K562 (cell line): Measurements from ENCODE around the gene TUBA8. TPM values are rescaled to one million over a fixed set of nuclear protein-coding genes. Genes with fewer than 3 reads are reported as not detected.

Source experiments
- ATAC-seq: fragments of 200-7000 bp; cut with Tn5 transposase; 3 replicates; pipeline ENCODE4 v1.9.1; 2020; ENCODE audit warnings: moderate library complexity
- BruUV-seq: library from RNA; stranded (reverse); fragments of 400-500 nt; replicated peaks from 2 replicates; lab custom pipeline; 2021; lab: Mats Ljungman, UMichigan
- CTCF ChIA-PET: fragments of 300-600 bp; formaldehyde crosslinking; extraction: SDS; loops from one replicate; lab custom pipeline; 2021; ENCODE audit warnings: low intra/inter-chr PET ratio; lab: Yijun Ruan, JAX
- POLR2A ChIA-PET: fragments of 300-600, 350-650 bp; sonication (Branson Sonifier 250); formaldehyde crosslinking; extraction: SDS; loops from one replicate; lab custom pipeline; 2021; ENCODE audit warnings: antibody characterized with exemption, inconsistent platforms; lab: Yijun Ruan, JAX
- DNase-seq, 4 experiments: peaks; one replicate each; pipeline versions ENCODE4 v3.0.0 to v3.0.0-alpha.2; 2011 to 2018; ENCODE audit warnings: low spot score in 3 of 4, mixed read lengths in 3 of 4; ENCODE audit errors: extremely low read depth in 1 of 4
- FAIRE-seq: peaks from 2 replicates; lab custom pipeline; 2011; peaks lifted over from hg19 to GRCh38; lab: Jason Lieb, UNC
- H2AFZ ChIP-seq: 2 replicates; pipeline ENCODE4 v1.6.0; 2011; ENCODE audit warnings: low read depth, low read length, control low read depth, inconsistent platforms
- H3K27ac ChIP-seq: fragments of 200-600 bp; 3 replicates; pipeline ENCODE4 v1.8.0; 2011; ENCODE audit warnings: low read depth, mild to moderate bottlenecking, control low read depth, inconsistent platforms, low read length, moderate library complexity, mixed read lengths; ENCODE audit errors: extremely low read depth
- H3K27me3 ChIP-seq, 2 experiments: fragments of 300-600 bp in 1 of 2; 2 replicates in 1 of 2; 3 replicates in 1 of 2; pipeline versions ENCODE4 v1.6.0 to v1.8.0; 2011; ENCODE audit warnings: inconsistent platforms in 2 of 2, low read length in 2 of 2, mild to moderate bottlenecking in 1 of 2, mixed read lengths in 1 of 2, moderate library complexity in 1 of 2; ENCODE audit not compliant: control insufficient read depth in 2 of 2, insufficient read depth in 2 of 2
- H3K36me3 ChIP-seq: fragments of 300-600 bp; 3 replicates; pipeline ENCODE4 v1.8.0; 2011; ENCODE audit warnings: mild to moderate bottlenecking, low read length, inconsistent platforms; ENCODE audit not compliant: control insufficient read depth, insufficient read depth
- H3K4me1 ChIP-seq, 2 experiments: fragments of 200-600 bp in 1 of 2; replicated peaks in 1 of 2; 2 replicates in 1 of 2; 3 replicates in 1 of 2; pipeline versions ENCODE4 v1.5.1 to v1.8.0; 2011; ENCODE audit warnings: inconsistent platforms in 2 of 2, low read length in 2 of 2, mild to moderate bottlenecking in 1 of 2, mixed read lengths in 1 of 2, moderate library complexity in 1 of 2; ENCODE audit not compliant: control insufficient read depth in 2 of 2, insufficient read depth in 2 of 2
- H3K4me2 ChIP-seq: 2 replicates; pipeline ENCODE4 v1.6.1; 2011; ENCODE audit warnings: low read length, control low read depth, inconsistent platforms, mixed read lengths; ENCODE audit not compliant: insufficient read depth
- H3K4me3 ChIP-seq: fragments of 200-600 bp; sonication (generic), shearing (Covaris generic); 2 replicates; pipeline ENCODE4 v1.5.1; 2016; ENCODE audit warnings: control low read depth, inconsistent platforms
- H3K79me2 ChIP-seq: fragments of 200-600 bp; 3 replicates; pipeline ENCODE4 v1.8.0; 2011; ENCODE audit warnings: low read length, inconsistent platforms; ENCODE audit not compliant: control insufficient read depth, insufficient read depth
- H3K9ac ChIP-seq, 2 experiments: 2 replicates each; pipeline versions ENCODE4 v1.6.0 to v1.6.1; 2011; ENCODE audit warnings: low read depth in 2 of 2, low read length in 2 of 2, control low read depth in 1 of 2, inconsistent platforms in 1 of 2, mild to moderate bottlenecking in 1 of 2, mixed read lengths in 1 of 2; ENCODE audit not compliant: insufficient read depth in 1 of 2
- H3K9me1 ChIP-seq: one replicate; pipeline ENCODE4 v1.6.0; 2011; ENCODE audit warnings: inconsistent platforms, mild to moderate bottlenecking, low read length, moderate library complexity; ENCODE audit not compliant: control insufficient read depth, insufficient read depth
- H3K9me3 ChIP-seq: replicated peaks from 2 replicates; pipeline ENCODE4 v1.5.1; 2011; ENCODE audit warnings: low read depth, low read length, inconsistent platforms; ENCODE audit not compliant: control insufficient read depth, insufficient read depth
- H4K20me1 ChIP-seq: replicated peaks from 2 replicates; pipeline ENCODE4 v1.6.1; 2011; ENCODE audit warnings: low read length, inconsistent platforms, mixed read lengths; ENCODE audit not compliant: control insufficient read depth, insufficient read depth
- CTCF ChIP-seq, 3 experiments: IDR thresholded peaks in 2 of 3; conservative IDR thresholded peaks in 1 of 3; 2 replicates each; pipeline ENCODE4 v1.5.1; 2011 to 2012; ENCODE audit warnings: low read length in 3 of 3, mild to moderate bottlenecking in 3 of 3, control low read depth in 2 of 3, improper control_type of control experiment in 1 of 3, inconsistent platforms in 1 of 3, low read depth in 1 of 3, mixed read lengths in 1 of 3, moderate library complexity in 1 of 3; ENCODE audit not compliant: insufficient read depth in 2 of 3
- ID3 ChIP-seq, 2 experiments: fragments of 250-450 bp in 1 of 2; fragments of 450-650 bp in 1 of 2; sonication (Bioruptor Pico) in 1 of 2; IDR thresholded peaks; 2 replicates each; pipeline versions ENCODE4 v1.6.1 to v1.8.0; 2016 to 2021; ENCODE audit warnings: mild to moderate bottlenecking in 2 of 2, moderate library complexity in 2 of 2, missing compliant biosample characterization in 1 of 2, missing genetic modification characterization in 1 of 2
- ILK ChIP-seq: fragments of 450-650 bp; IDR thresholded peaks from 2 replicates; pipeline ENCODE4 v1.6.1; 2016; ENCODE audit warnings: missing genetic modification characterization, low read depth, mild to moderate bottlenecking, missing compliant biosample characterization, moderate library complexity, borderline replicate concordance
- MTA3 ChIP-seq: fragments of 450-650 bp; formaldehyde crosslinking; IDR thresholded peaks from 2 replicates; pipeline ENCODE4 v1.6.1; 2017; ENCODE audit warnings: mild to moderate bottlenecking, borderline replicate concordance
- SAFB ChIP-seq: fragments of 200-400 bp; formaldehyde crosslinking; IDR thresholded peaks from 2 replicates; pipeline ENCODE4 v1.6.1; 2017; ENCODE audit warnings: low read depth, low read length, borderline replicate concordance
- ZBTB34 ChIP-seq: fragments of 250-450 bp; sonication (Bioruptor Pico); IDR thresholded peaks from 2 replicates; pipeline ENCODE4 v1.8.0; 2021; ENCODE audit warnings: mild to moderate bottlenecking, moderate library complexity
- ZNF134 ChIP-seq: fragments of 250-450 bp; sonication (Bioruptor Pico); conservative IDR thresholded peaks from 2 replicates; pipeline ENCODE4 v1.4.0; 2020
- ZZZ3 ChIP-seq: fragments of 450-650 bp; IDR thresholded peaks from 2 replicates; pipeline ENCODE4 v1.6.1; 2016; ENCODE audit warnings: antibody characterized with exemption, mild to moderate bottlenecking, moderate library complexity
- WGBS: fragments of 100-300 bp; shearing (Covaris generic); methylation state at CpG from one replicate; pipeline ENCODE4 v1.1.6; 2016; ENCODE audit warnings: low coverage, mixed read lengths; ENCODE audit not compliant: insufficient coverage; ENCODE audit errors: missing lambda C conversion rate; 5-methylcytosine and 5-hydroxymethylcytosine counted together
- in situ Hi-C: fragments of 300-500 bp; cut with MboI; formaldehyde crosslinking; loops from 4 replicates; pipeline ENCODE4 v1.15.0; 2018; ENCODE audit warnings: inconsistent platforms, mixed read lengths
- intact Hi-C: fragments of 100-400 bp; cut with micrococcal nuclease; formaldehyde crosslinking; loops from 2 replicates; pipeline ENCODE4 v1.14.2; 2022
- polyA plus RNA-seq, 8 experiments: library from polyadenylated mRNA; depleted of rRNA in 4 of 8; stranded (reverse) in 5 of 8; unstranded in 3 of 8; fragments of >200 nt; fragmentation: Nextera tagmentation in 2 of 8; fragmentation: Illumina TruSeq in 1 of 8; extraction: Ambion mirVana in 2 of 8; extraction: Trizol in 1 of 8; gene quantifications; 2 replicates each; pipeline versions ENCODE4 v1.2.1 to v1.2.3, GENCODE V29; 2011 to 2014; ENCODE audit warnings: inconsistent platforms in 1 of 8, missing spikeins in 1 of 8
- total RNA-seq, 7 experiments: library from RNA; depleted of rRNA in 6 of 7; stranded (reverse); fragments of >200 nt in 6 of 7; fragmentation: Illumina TruSeq in 2 of 7; extraction: Trizol in 2 of 7; gene quantifications; 2 replicates each; pipeline versions ENCODE4 v1.2.1 to v1.2.3, GENCODE V29; 2011 to 2021; ENCODE audit warnings: low replicate concordance in 1 of 7

TUBA8 gene
- total and polyA plus RNA-seq, 9 of the 15 experiments (the other 6 are each of a cell fraction or from before 2014, with no cell fraction given), result 0.07 to 1.1 (median 0.65) TPM

- no peak for ATAC-seq
- BruUV-seq, result no TSS peak
- no peak for DNase-seq
- ChIA-PET POLR2A (interaction anchor here (0.6 to 1.3 kb wide), 5 partner anchors 13 to 1298 kb away, joined by 3 to 4 read pairs (median 3); partner anchors contain the start of gene PEX26), CTCF (no interaction called here)
- in situ Hi-C loops (no loop called here), intact Hi-C loops (loop anchor here (10.0 kb wide), 1 partner anchor 289 kb away; the partner anchor contains the start of gene BID)
- FAIRE-seq, result no peak
- Histone ChIP-seq H2AFZ (no peak overlapping the region), H3K4me2 (no peak overlapping the region), H3K79me2 (no peaks in the 10 kb centered on the region), H3K9me3 (no peaks in the 10 kb centered on the region), H3K9me1 (no peaks in the 10 kb centered on the region), H3K27ac (no peak overlapping the region), H3K4me1 (no peaks in the 10 kb centered on the region), H3K9ac (no peak overlapping the region), H3K27me3 (peaks cover 63 to 70% of the 10 kb centered on the region in 2 experiments), H4K20me1 (peaks cover 5% of the 10 kb centered on the region; the same call in 1 of the 2 replicates), H3K36me3 (no peaks in the 10 kb centered on the region), H3K4me3 (no peak overlapping the region)
- TF ChIP-seq MTA3 (no peak), ZBTB34 (CRISPR knock-in tag) (no peak), ZNF134 (CRISPR knock-in tag) (no peak), ILK (no peak), ZZZ3 (no peak), CTCF (IDR thresholded peaks at IDR 0.05 in 2 of 3, conservative IDR thresholded peaks at IDR 0.05 in 1 of 3; ENCODE audit: insufficient read depth in 2 of 3, low read depth in 1 of 3, low read length in 3 of 3) (no peak), SAFB (no peak), ID3 (CRISPR knock-in tag; IDR thresholded peaks at IDR 0.05) (no peak), ID3 (tag; IDR thresholded peaks at IDR 0.05) (no peak)
- 13% methylated on average over 7 of the region's 7 CpGs for WGBS
These were observed 47.3 kb upstream of the TUBA8 start for GRCh38 chr22:18063306-18063705.
